ENCODE measurements around the gene SMIM7. TPM values are rescaled to one million over a fixed set of nuclear protein-coding genes. Genes with fewer than 3 reads are reported as not detected.

SMIM7 gene
- total and polyA plus RNA-seq, 2 experiments from 2014 or later, result 79.0 to 89.9 TPM

DNA sequence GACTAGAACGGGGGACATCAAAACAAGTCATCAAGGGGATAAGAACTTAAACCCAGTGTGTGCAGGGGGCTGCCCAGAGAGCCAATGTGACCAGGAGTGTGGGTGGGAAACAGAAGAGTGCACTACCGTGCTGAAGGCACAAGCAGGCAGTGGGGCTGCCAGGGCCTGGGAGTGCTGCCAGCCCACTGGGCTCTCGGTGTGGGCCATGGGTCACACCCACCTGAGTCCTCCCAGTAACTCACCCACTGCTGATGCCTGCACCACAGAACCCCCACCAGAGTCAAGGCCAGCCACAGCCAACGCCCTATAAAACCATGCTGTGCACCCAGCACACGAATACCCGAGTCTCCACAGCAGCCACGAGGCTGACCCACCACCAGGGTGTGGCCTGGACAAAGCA, 40.5 kb downstream of the SMIM7 start:
- peaks cover 39% of the 10 kb centered on the region; the same call in 1 of the 2 replicates for H4K20me1 ChIP-seq (ENCODE audit: insufficient read depth)

DNA sequence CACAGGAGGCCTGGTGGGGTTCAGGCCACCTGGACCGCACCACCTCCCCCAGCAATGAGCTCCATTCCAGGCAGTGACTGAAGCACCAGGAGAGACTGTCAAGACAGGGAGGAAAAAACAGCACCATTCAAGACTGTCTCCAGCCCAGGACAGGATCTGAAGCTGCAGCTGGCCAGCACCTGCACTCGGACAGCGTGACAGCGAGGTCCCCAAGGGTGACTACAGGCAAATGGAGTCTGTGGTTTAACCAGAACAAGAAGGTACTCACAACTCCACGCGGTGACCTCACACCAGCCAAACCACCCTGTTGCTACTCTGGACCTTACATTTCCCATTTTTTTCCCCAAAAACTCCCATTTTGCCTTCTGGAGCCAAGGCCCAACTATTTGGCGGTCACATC, 41.7 kb downstream of the SMIM7 start:
- 96 to 99% methylated on average over 7 of the region's 7 CpGs for WGBS, 2 experiments (ENCODE audit: low coverage in 1 of 2, low lambda C conversion rate in 2 of 2, missing lambda C conversion rate in 2 of 2)
- H3K4me3 ChIP-seq, result no peak overlapping the region
- no peak for DNase-seq
- H2AFZ ChIP-seq, result no peak overlapping the region
- no peak overlapping the region for H3K4me2 ChIP-seq (ENCODE audit: unreplicated experiment)
- peaks cover 39% of the 10 kb centered on the region; the same call in 1 of the 2 replicates for H4K20me1 ChIP-seq (ENCODE audit: insufficient read depth)
- H3K9ac ChIP-seq, result no peak overlapping the region
- no peak overlapping the region for H3K27ac ChIP-seq
- no peaks in the 10 kb centered on the region for H3K9me3 ChIP-seq (ENCODE audit: low read depth)
- H3K9me2 ChIP-seq (ENCODE audit: insufficient read depth), result no peaks in the 10 kb centered on the region
- peaks cover 100% of the 10 kb centered on the region for H3K79me2 ChIP-seq (ENCODE audit: insufficient read depth)
- in situ Hi-C loops (cut with MboI), result no loop called here
- H3F3A ChIP-seq (ENCODE audit: insufficient read depth), result no peaks in the 10 kb centered on the region
- peaks cover 14% of the 10 kb centered on the region for H3K4me1 ChIP-seq (ENCODE audit: insufficient read depth)
- no peaks in the 10 kb centered on the region for H3K27me3 ChIP-seq (replicated peaks; ENCODE audit: insufficient read depth)
- TF ChIP-seq EZH2 (IDR thresholded peaks at IDR 0.05; ENCODE audit: insufficient read depth, poor library complexity, severe bottlenecking), result no peak
- no peak for TF ChIP-seq EZH2phosphoT487 (IDR thresholded peaks at IDR 0.05; ENCODE audit: insufficient read depth, low read depth)
- no peaks in the 10 kb centered on the region for H3K36me3 ChIP-seq (ENCODE audit: low read depth)

More for the DNA sequence above, 40.5 kb downstream of the SMIM7 start:
- H3K27ac ChIP-seq, result peak overlapping the region; percentile 35; the same call in 1 of the 2 replicates
- no peaks in the 10 kb centered on the region for H3K27me3 ChIP-seq (replicated peaks; ENCODE audit: insufficient read depth)
- TF ChIP-seq EZH2phosphoT487 (IDR thresholded peaks at IDR 0.05; ENCODE audit: insufficient read depth, low read depth) (no peak), EZH2 (IDR thresholded peaks at IDR 0.05; ENCODE audit: insufficient read depth, poor library complexity, severe bottlenecking) (no peak)
- WGBS, 2 experiments (ENCODE audit: low coverage in 1 of 2, low lambda C conversion rate in 2 of 2, missing lambda C conversion rate in 2 of 2), result 21 to 33% methylated on average over 7 of the region's 7 CpGs
- H3K9ac ChIP-seq, result peak overlapping the region; percentile 28
- no peak overlapping the region for H3K4me2 ChIP-seq (ENCODE audit: unreplicated experiment)
- H3K36me3 ChIP-seq (ENCODE audit: low read depth), result no peaks in the 10 kb centered on the region
- H3K4me3 ChIP-seq, result no peak overlapping the region
- H3K9me3 ChIP-seq (ENCODE audit: low read depth), result no peaks in the 10 kb centered on the region
- no peaks in the 10 kb centered on the region for H3K9me2 ChIP-seq (ENCODE audit: insufficient read depth)
- in situ Hi-C loops (cut with MboI), result no loop called here
- H2AFZ ChIP-seq, result no peak overlapping the region
- peaks cover 100% of the 10 kb centered on the region for H3K79me2 ChIP-seq (ENCODE audit: insufficient read depth)
- no peaks in the 10 kb centered on the region for H3F3A ChIP-seq (ENCODE audit: insufficient read depth)
- H3K4me1 ChIP-seq (ENCODE audit: insufficient read depth), result peaks cover 14% of the 10 kb centered on the region
- peak; percentile 53 for DNase-seq

DNA sequence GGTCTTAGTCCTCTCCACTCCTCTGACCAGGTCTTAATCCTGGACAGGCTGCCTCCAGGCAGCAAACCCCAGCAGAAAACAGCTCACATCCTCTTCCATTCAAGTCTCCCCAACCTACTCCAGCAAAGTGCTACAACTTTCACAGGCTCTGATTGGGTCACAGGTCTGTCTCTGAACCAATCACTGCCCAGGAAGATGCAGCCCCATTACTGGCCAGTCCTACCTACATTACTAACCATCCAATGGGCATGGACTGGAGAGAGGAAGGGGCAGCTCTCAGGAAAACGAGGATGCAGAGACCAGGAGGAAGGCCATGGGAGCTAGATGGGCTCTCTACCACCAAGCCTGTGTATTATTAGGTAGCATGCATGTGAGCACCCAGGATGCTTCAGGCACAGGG, 44.1 kb downstream of the SMIM7 start:
- no peak overlapping the region for H2AFZ ChIP-seq
- no peaks in the 10 kb centered on the region for H3K9me2 ChIP-seq (ENCODE audit: insufficient read depth)
- peaks cover 19% of the 10 kb centered on the region for H3K4me1 ChIP-seq (ENCODE audit: insufficient read depth)
- H3K9me3 ChIP-seq (ENCODE audit: low read depth), result no peaks in the 10 kb centered on the region
- peaks cover 100% of the 10 kb centered on the region for H3K79me2 ChIP-seq (ENCODE audit: insufficient read depth)
- no peaks in the 10 kb centered on the region for H3K27me3 ChIP-seq (replicated peaks; ENCODE audit: insufficient read depth)
- H4K20me1 ChIP-seq (ENCODE audit: insufficient read depth), result peaks cover 45% of the 10 kb centered on the region; the same call in 1 of the 2 replicates
- no peak for DNase-seq
- in situ Hi-C loops (cut with MboI), result no loop called here
- H3K4me3 ChIP-seq, result no peak overlapping the region
- TF ChIP-seq EZH2phosphoT487 (IDR thresholded peaks at IDR 0.05; ENCODE audit: insufficient read depth, low read depth) (no peak), EZH2 (IDR thresholded peaks at IDR 0.05; ENCODE audit: insufficient read depth, poor library complexity, severe bottlenecking) (no peak)
- H3K27ac ChIP-seq, result no peak overlapping the region
- H3K9ac ChIP-seq, result no peak overlapping the region
- no peaks in the 10 kb centered on the region for H3K36me3 ChIP-seq (ENCODE audit: low read depth)
- H3F3A ChIP-seq (ENCODE audit: insufficient read depth), result no peaks in the 10 kb centered on the region
- WGBS, 2 experiments (ENCODE audit: low coverage in 1 of 2, low lambda C conversion rate in 2 of 2, missing lambda C conversion rate in 2 of 2), result 32 to 50% methylated on average over 1 of the region's 1 CpG
- no peak overlapping the region for H3K4me2 ChIP-seq (ENCODE audit: unreplicated experiment)

DNA sequence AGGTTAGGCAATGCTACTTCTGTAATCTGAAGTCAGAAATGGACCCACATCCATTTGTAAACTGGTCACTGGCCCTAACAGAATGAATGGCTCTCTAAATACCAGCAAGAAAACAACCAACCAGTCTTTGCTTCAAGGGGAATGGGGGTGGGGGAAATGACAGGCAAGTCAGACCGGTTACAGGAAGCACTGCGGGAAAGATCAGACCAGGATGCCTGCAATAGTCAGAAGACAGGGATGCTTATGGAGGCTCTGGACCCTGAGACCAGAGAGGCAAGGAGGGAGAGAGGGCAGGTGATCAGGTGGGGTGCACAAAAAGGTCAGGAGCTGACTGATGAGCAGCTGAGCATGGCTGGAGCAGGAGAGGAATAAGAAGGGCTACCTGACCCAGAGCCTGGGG, 45.0 kb downstream of the SMIM7 start:
- TF ChIP-seq EZH2phosphoT487 (IDR thresholded peaks at IDR 0.05; ENCODE audit: insufficient read depth, low read depth) (no peak), EZH2 (IDR thresholded peaks at IDR 0.05; ENCODE audit: insufficient read depth, poor library complexity, severe bottlenecking) (no peak)
- Histone ChIP-seq H3K36me3 (ENCODE audit: low read depth) (no peaks in the 10 kb centered on the region), H3F3A (ENCODE audit: insufficient read depth) (no peaks in the 10 kb centered on the region), H3K4me1 (ENCODE audit: insufficient read depth) (peaks cover 14% of the 10 kb centered on the region), H3K27ac (no peak overlapping the region), H3K9me2 (ENCODE audit: insufficient read depth) (no peaks in the 10 kb centered on the region), H3K27me3 (replicated peaks; ENCODE audit: insufficient read depth) (no peaks in the 10 kb centered on the region), H3K4me2 (ENCODE audit: unreplicated experiment) (no peak overlapping the region), H3K4me3 (no peak overlapping the region), H3K79me2 (ENCODE audit: insufficient read depth) (peaks cover 100% of the 10 kb centered on the region), H2AFZ (no peak overlapping the region), H3K9me3 (ENCODE audit: low read depth) (no peaks in the 10 kb centered on the region), H4K20me1 (ENCODE audit: insufficient read depth) (peaks cover 45% of the 10 kb centered on the region; the same call in 1 of the 2 replicates), H3K9ac (no peak overlapping the region)
- DNase-seq, result no peak
- in situ Hi-C loops (cut with MboI), result no loop called here
- WGBS, 2 experiments (ENCODE audit: low coverage in 1 of 2, low lambda C conversion rate in 2 of 2, missing lambda C conversion rate in 2 of 2), result 100% methylated on average over 2 of the region's 2 CpGs

Data from GM23248 (cell line).